ENCODE measurements around the gene FCHO2. TPM values are rescaled to one million over a fixed set of nuclear protein-coding genes. Genes with fewer than 3 reads are reported as not detected.
"Not testable (repeated sequence)": the region's sequence is repeated elsewhere in the genome, so short reads cannot be mapped to it uniquely, and the experiment has no call there.

Gene FCHO2
- total and polyA plus RNA-seq, 2 of the 8 experiments (the other 6 are each of a cell fraction or from before 2014, with no cell fraction given), result 4.3 to 15.7 TPM

DNA sequence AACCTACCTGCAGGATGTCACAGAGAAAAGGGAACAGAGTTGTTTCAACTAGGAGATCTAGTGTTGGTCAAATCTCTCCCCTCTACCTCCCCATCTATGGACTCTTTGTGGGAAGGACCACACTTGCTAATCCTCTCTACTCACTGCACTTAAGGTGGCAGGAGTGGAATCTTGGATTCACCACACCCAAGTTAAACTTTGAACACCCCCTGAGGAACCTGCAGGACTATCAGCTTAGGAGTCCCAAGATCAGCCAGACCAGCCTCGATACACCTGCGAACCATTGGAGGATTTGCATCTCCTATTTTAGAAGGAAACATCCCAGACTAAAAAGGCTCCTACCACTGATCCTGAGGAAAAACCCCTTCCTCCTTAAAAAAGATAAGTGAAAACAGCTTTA is 23.2 kb upstream of the FCHO2 start:
- H3K4me1 ChIP-seq (replicated peaks in 1 of 4; ENCODE audit: control insufficient read depth in 3 of 4, insufficient read depth in 4 of 4, low read length in 3 of 4); H4K20me1 ChIP-seq (replicated peaks in 1 of 2; ENCODE audit: control insufficient read depth in 1 of 2, insufficient read depth in 2 of 2, low read length in 2 of 2); H2BK12ac ChIP-seq (ENCODE audit: low read depth, low read length); DNase-seq (ENCODE audit: low read depth in 1 of 2, low spot score in 2 of 2); H3K4me2 ChIP-seq (ENCODE audit: insufficient read depth in 1 of 2, low read depth in 2 of 2, low read length in 2 of 2); POLR2A ChIA-PET (ENCODE audit: partially characterized antibody); H3K4ac ChIP-seq (replicated peaks; ENCODE audit: insufficient read length, low read depth, low read length); H2BK120ac ChIP-seq (replicated peaks; ENCODE audit: low read depth, low read length); CTCF ChIA-PET (ENCODE audit: partially characterized antibody); H2BK15ac ChIP-seq (ENCODE audit: low read length); H3K23me2 ChIP-seq (ENCODE audit: low read depth, low read length); H3K18ac ChIP-seq (ENCODE audit: extremely low read depth, low read length); H3K27me3 ChIP-seq (replicated peaks in 1 of 4; ENCODE audit: control insufficient read depth in 3 of 4, extremely low read depth in 1 of 4, insufficient read depth in 3 of 4, low read length in 3 of 4); H3K23ac ChIP-seq (ENCODE audit: insufficient read length); H3K14ac ChIP-seq (ENCODE audit: insufficient read length); H4K8ac ChIP-seq (ENCODE audit: extremely low read depth, insufficient read depth, low read length); H2BK5ac ChIP-seq (ENCODE audit: low read depth, low read length); H3K79me1 ChIP-seq (ENCODE audit: low read depth, low read length); FAIRE-seq; H3K9ac ChIP-seq (replicated peaks in 1 of 4; ENCODE audit: extremely low read depth in 1 of 4, low read depth in 3 of 4, low read length in 3 of 4); H3K79me2 ChIP-seq (ENCODE audit: control insufficient read depth in 1 of 2, insufficient read depth in 2 of 2, low read length in 2 of 2); H3K36me3 ChIP-seq (ENCODE audit: control insufficient read depth in 2 of 4, insufficient read depth in 4 of 4, low read length in 3 of 4); H3K27ac ChIP-seq (ENCODE audit: low read depth, low read length); H3K4me3 ChIP-seq (ENCODE audit: extremely low read depth in 1 of 4, insufficient read depth in 2 of 4, low read depth in 3 of 4, low read length in 4 of 4); H4K5ac ChIP-seq (ENCODE audit: insufficient read length, low read depth, low read length); H2BK20ac ChIP-seq (ENCODE audit: low read length); H2AK5ac ChIP-seq (ENCODE audit: low read depth, low read length); H2AFZ ChIP-seq (ENCODE audit: low read length); H4K91ac ChIP-seq (replicated peaks; ENCODE audit: insufficient read length, low read length); H3K56ac ChIP-seq (replicated peaks; ENCODE audit: insufficient read length, low read depth, low read length): not testable (repeated sequence)
- H3K9me3 ChIP-seq (ENCODE audit: insufficient read depth in 2 of 2, low read depth in 1 of 2, low read length in 1 of 2), result peaks cover 3 to 10% of the 10 kb centered on the region in 2 experiments; a peak in 3 of 4 replicates
- WGBS, 2 experiments (ENCODE audit: extremely low coverage in 1 of 2, insufficient coverage in 1 of 2, insufficient read length in 1 of 2, insufficient replicate concordance in 2 of 2, low coverage in 1 of 2, low lambda C conversion rate in 2 of 2, missing lambda C conversion rate in 1 of 2), result 92% methylated on average over 2 of the region's 2 CpGs; no CpG with 5 or more reads in 1 of the 2 experiments
